Astrocyte (in vitro differentiated cells and primary cell): Measurements from ENCODE around the gene BMP10. TPM values are rescaled to one million over a fixed set of nuclear protein-coding genes. Genes with fewer than 3 reads are reported as not detected.

Experiments
- DNase-seq: peaks from one replicate; pipeline ENCODE4 v3.0.0-alpha.2; 2010; ENCODE audit warnings: low read depth
- FAIRE-seq: peaks from 2 replicates; lab custom pipeline; 2011; peaks lifted over from hg19 to GRCh38; lab: Jason Lieb, UNC
- H2AFZ ChIP-seq: 2 replicates; pipeline ENCODE4 v1.6.0; 2012; ENCODE audit warnings: low read depth, low read length, inconsistent platforms
- H3K27ac ChIP-seq: 2 replicates; pipeline ENCODE4 v1.5.1; 2011; ENCODE audit warnings: low read depth, low read length, inconsistent platforms
- H3K27me3 ChIP-seq: 2 replicates; pipeline ENCODE4 v1.6.0; 2011; ENCODE audit warnings: low read length, inconsistent platforms; ENCODE audit not compliant: insufficient read depth
- H3K36me3 ChIP-seq: 2 replicates; pipeline ENCODE4 v1.5.1; 2011; ENCODE audit warnings: low read length, inconsistent platforms; ENCODE audit not compliant: insufficient read depth
- H3K4me1 ChIP-seq: 2 replicates; pipeline ENCODE4 v1.5.1; 2011; ENCODE audit warnings: low read length, inconsistent platforms; ENCODE audit not compliant: insufficient read depth
- H3K4me2 ChIP-seq: 2 replicates; pipeline ENCODE4 v1.6.0; 2012; ENCODE audit warnings: low read length, inconsistent platforms
- H3K4me3 ChIP-seq: 2 replicates; pipeline ENCODE4 v1.5.1; 2011; ENCODE audit warnings: low read depth, mild to moderate bottlenecking, low read length, inconsistent platforms; ENCODE audit not compliant: insufficient read depth
- H3K79me2 ChIP-seq: 2 replicates; pipeline ENCODE4 v1.6.0; 2012; ENCODE audit warnings: mild to moderate bottlenecking, low read length, inconsistent platforms; ENCODE audit not compliant: insufficient read depth
- H3K9ac ChIP-seq: 2 replicates; pipeline ENCODE4 v1.6.0; 2012; ENCODE audit warnings: mild to moderate bottlenecking, low read length, inconsistent platforms
- H3K9me3 ChIP-seq: 2 replicates; pipeline ENCODE4 v1.5.1; 2012; ENCODE audit warnings: low read depth, mild to moderate bottlenecking, low read length, inconsistent platforms; ENCODE audit not compliant: insufficient read depth
- H4K20me1 ChIP-seq: 2 replicates; pipeline ENCODE4 v1.6.0; 2012; ENCODE audit warnings: low read length, inconsistent platforms; ENCODE audit not compliant: insufficient read depth
- H3K27ac Mint-ChIP-seq: one replicate; pipeline ENCODE4 v1.8.0; 2021; ENCODE audit warnings: mild to moderate bottlenecking, mixed read lengths; ENCODE audit not compliant: unreplicated experiment
- H3K27me3 Mint-ChIP-seq: one replicate; pipeline ENCODE4 v1.8.0; 2021; ENCODE audit warnings: low read depth, mixed read lengths; ENCODE audit not compliant: unreplicated experiment
- H3K36me3 Mint-ChIP-seq: one replicate; pipeline ENCODE4 v1.8.0; 2021; ENCODE audit warnings: low read depth, mixed read lengths; ENCODE audit not compliant: unreplicated experiment
- H3K4me1 Mint-ChIP-seq: one replicate; pipeline ENCODE4 v1.8.0; 2021; ENCODE audit warnings: low read depth, mixed read lengths; ENCODE audit not compliant: unreplicated experiment
- H3K4me3 Mint-ChIP-seq: one replicate; pipeline ENCODE4 v1.8.0; 2021; ENCODE audit warnings: mild to moderate bottlenecking, moderate library complexity, mixed read lengths; ENCODE audit not compliant: unreplicated experiment
- H3K9me3 Mint-ChIP-seq: one replicate; pipeline ENCODE4 v1.8.0; 2021; ENCODE audit warnings: mild to moderate bottlenecking, mixed read lengths; ENCODE audit not compliant: unreplicated experiment
- CTCF ChIP-seq: IDR thresholded peaks from 2 replicates; pipeline ENCODE4 v1.5.1; 2011; ENCODE audit warnings: low read depth, mild to moderate bottlenecking, inconsistent platforms, low read length, moderate library complexity; ENCODE audit not compliant: insufficient read depth
- EZH2 ChIP-seq: IDR thresholded peaks from 2 replicates; pipeline ENCODE4 v1.6.1; 2012; ENCODE audit warnings: mild to moderate bottlenecking, low read length, inconsistent platforms; ENCODE audit not compliant: insufficient read depth
- total RNA-seq: library from RNA; stranded (reverse); gene quantifications from 2 replicates; pipeline ENCODE4 v1.2.1, GENCODE V29; 2021

BMP10 gene
- total RNA-seq, 1 donor from 2014 or later, result not detected

- H3K4me1 ChIP-seq, result no peaks in the 10 kb centered on the region
- no peak overlapping the region for H3K27ac ChIP-seq
- Mint-ChIP-seq H3K27ac (no peak overlapping the region), H3K9me3 (no peaks in the 10 kb centered on the region), H3K4me1 (no peaks in the 10 kb centered on the region), H3K36me3 (no peaks in the 10 kb centered on the region), H3K27me3 (peaks cover 10% of the 10 kb centered on the region), H3K4me3 (no peak overlapping the region)
- H3K4me3 ChIP-seq, result no peak overlapping the region
- no peak for TF ChIP-seq CTCF
- no peak for TF ChIP-seq EZH2
- FAIRE-seq (no peak), DNase-seq (no peak)
- no peak overlapping the region for H3K4me2 ChIP-seq
- no peak overlapping the region for H2AFZ ChIP-seq
- no peak overlapping the region for H3K9ac ChIP-seq
- no peaks in the 10 kb centered on the region for H3K79me2 ChIP-seq
- H3K9me3 ChIP-seq, result no peaks in the 10 kb centered on the region
- no peaks in the 10 kb centered on the region for H4K20me1 ChIP-seq
- H3K27me3 ChIP-seq, result no peaks in the 10 kb centered on the region
- H3K36me3 ChIP-seq, result no peaks in the 10 kb centered on the region
Observed at GRCh38 chr2:68870215-68870614, 982 bp downstream of the BMP10 start.

- H3K36me3 ChIP-seq, result no peaks in the 10 kb centered on the region
- Mint-ChIP-seq H3K4me3 (no peak overlapping the region), H3K27me3 (peaks cover 11% of the 10 kb centered on the region), H3K4me1 (no peaks in the 10 kb centered on the region), H3K36me3 (no peaks in the 10 kb centered on the region), H3K27ac (no peak overlapping the region), H3K9me3 (no peaks in the 10 kb centered on the region)
- FAIRE-seq (no peak), DNase-seq (no peak)
- no peaks in the 10 kb centered on the region for H4K20me1 ChIP-seq
- TF ChIP-seq EZH2, result no peak
- TF ChIP-seq CTCF, result no peak
- peaks cover 15% of the 10 kb centered on the region for H3K27me3 ChIP-seq
- H3K4me2 ChIP-seq, result no peak overlapping the region
- H3K9ac ChIP-seq, result no peak overlapping the region
- no peaks in the 10 kb centered on the region for H3K4me1 ChIP-seq
- H3K79me2 ChIP-seq, result no peaks in the 10 kb centered on the region
- H3K27ac ChIP-seq, result no peak overlapping the region
- no peaks in the 10 kb centered on the region for H3K9me3 ChIP-seq
- H3K4me3 ChIP-seq, result no peak overlapping the region
- no peak overlapping the region for H2AFZ ChIP-seq
Observed at GRCh38 chr2:68865108-68865507, 6.1 kb downstream of the BMP10 start.

- no peak overlapping the region for H3K4me3 ChIP-seq
- no peak for DNase-seq
- no peaks in the 10 kb centered on the region for H3K4me1 Mint-ChIP-seq
- no peaks in the 10 kb centered on the region for H3K9me3 Mint-ChIP-seq
- peaks cover 22% of the 10 kb centered on the region for H3K27me3 ChIP-seq
- peaks cover 15% of the 10 kb centered on the region for H3K27me3 Mint-ChIP-seq
- no peak overlapping the region for H3K27ac ChIP-seq
- no peak for FAIRE-seq
- no peaks in the 10 kb centered on the region for H3K36me3 Mint-ChIP-seq
- no peak overlapping the region for H3K9ac ChIP-seq
- TF ChIP-seq CTCF (no peak), EZH2 (no peak)
- no peak overlapping the region for H3K4me2 ChIP-seq
- H4K20me1 ChIP-seq, result no peaks in the 10 kb centered on the region
- no peak overlapping the region for H3K4me3 Mint-ChIP-seq
- no peaks in the 10 kb centered on the region for H3K9me3 ChIP-seq
- H3K27ac Mint-ChIP-seq, result no peak overlapping the region
- H3K36me3 ChIP-seq, result no peaks in the 10 kb centered on the region
- no peak overlapping the region for H2AFZ ChIP-seq
- H3K79me2 ChIP-seq, result no peaks in the 10 kb centered on the region
- no peaks in the 10 kb centered on the region for H3K4me1 ChIP-seq
Observed at GRCh38 chr2:68863996-68864395, 7.2 kb downstream of the BMP10 start.
